Endodermal cell (in vitro differentiated cells): Measurements from ENCODE around the gene FAM149A. TPM values are rescaled to one million over a fixed set of nuclear protein-coding genes. Genes with fewer than 3 reads are reported as not detected.

Source experiments
- DNase-seq: peaks from one replicate; pipeline ENCODE4 v3.0.0-alpha.2; 2017
- H3K27ac ChIP-seq: 2 replicates; pipeline ENCODE4 v1.5.1; 2013; ENCODE audit warnings: mild to moderate bottlenecking, low read depth, low read length, moderate library complexity
- H3K27me3 ChIP-seq: 2 replicates; pipeline ENCODE4 v1.6.1; 2013; ENCODE audit warnings: mild to moderate bottlenecking, low read length, moderate library complexity; ENCODE audit not compliant: insufficient read depth, control insufficient read depth, poor library complexity, severe bottlenecking
- H3K36me3 ChIP-seq: 2 replicates; pipeline ENCODE4 v1.7.0; 2013; ENCODE audit warnings: mild to moderate bottlenecking, low read length, moderate library complexity; ENCODE audit not compliant: control insufficient read depth, insufficient read depth
- H3K4me1 ChIP-seq: one replicate; pipeline ENCODE4 v1.7.0; 2013; ENCODE audit warnings: low read length; ENCODE audit not compliant: control insufficient read depth, insufficient read depth
- H3K4me3 ChIP-seq: 2 replicates; pipeline ENCODE4 v1.5.1; 2013; ENCODE audit warnings: mild to moderate bottlenecking, low read length, moderate library complexity
- H3K9ac ChIP-seq: 2 replicates; pipeline ENCODE4 v1.6.1; 2013; ENCODE audit warnings: mild to moderate bottlenecking, low read length, moderate library complexity; ENCODE audit not compliant: poor library complexity, severe bottlenecking; ENCODE audit errors: extremely low read depth
- H3K9me3 ChIP-seq: 2 replicates; pipeline ENCODE4 v1.6.1; 2013; ENCODE audit warnings: mild to moderate bottlenecking, low read length, moderate library complexity; ENCODE audit not compliant: control insufficient read depth
- H3K27ac Mint-ChIP-seq: 2 replicates; pipeline ENCODE4 v1.8.0; 2020; ENCODE audit warnings: mixed read lengths
- H3K27me3 Mint-ChIP-seq: 2 replicates; pipeline ENCODE4 v1.8.0; 2021; ENCODE audit warnings: mild to moderate bottlenecking, mixed read lengths; ENCODE audit not compliant: insufficient read depth
- H3K36me3 Mint-ChIP-seq: 2 replicates; pipeline ENCODE4 v1.8.0; 2020; ENCODE audit warnings: low read depth, mixed read lengths
- H3K4me1 Mint-ChIP-seq: 2 replicates; pipeline ENCODE4 v1.8.0; 2020; ENCODE audit warnings: mixed read lengths
- H3K4me3 Mint-ChIP-seq: 2 replicates; pipeline ENCODE4 v1.8.0; 2020; ENCODE audit warnings: mild to moderate bottlenecking, moderate library complexity, mixed read lengths
- H3K9me3 Mint-ChIP-seq: 2 replicates; pipeline ENCODE4 v1.8.0; 2020; ENCODE audit warnings: mild to moderate bottlenecking, mixed read lengths
- WGBS, 2 experiments: methylation state at CpG; one replicate each; pipeline versions ENCODE4 v1.1.5 to v1.1.7; 2013; ENCODE audit warnings: missing lambda C conversion rate in 2 of 2, mixed read lengths in 1 of 2; ENCODE audit not compliant: insufficient coverage in 1 of 2, insufficient read length in 1 of 2; 5-methylcytosine and 5-hydroxymethylcytosine counted together
- total RNA-seq, 2 donors: library from RNA; stranded (reverse); fragmentation: NEBNext Ultra II Directional in 1 of 2; extraction: Animal tissue kit (Norgen Biotek cat#: 25700) in 1 of 2; gene quantifications; 2 replicates in 1 of 2; 3 replicates in 1 of 2; pipeline ENCODE4 v1.2.1, GENCODE V29; 2021
- TF ChIP-seq, protein P1 (sequence below): fragments of 200-600 bp; sonication (generic); conservative IDR thresholded peaks from 2 replicates; pipeline ENCODE4 v1.5.0; 2021; ENCODE audit warnings: antibody characterized with exemption, mild to moderate bottlenecking

FAM149A gene
- total RNA-seq, 2 donors from 2014 or later = 2.4 to 3.3 TPM

DNA sequence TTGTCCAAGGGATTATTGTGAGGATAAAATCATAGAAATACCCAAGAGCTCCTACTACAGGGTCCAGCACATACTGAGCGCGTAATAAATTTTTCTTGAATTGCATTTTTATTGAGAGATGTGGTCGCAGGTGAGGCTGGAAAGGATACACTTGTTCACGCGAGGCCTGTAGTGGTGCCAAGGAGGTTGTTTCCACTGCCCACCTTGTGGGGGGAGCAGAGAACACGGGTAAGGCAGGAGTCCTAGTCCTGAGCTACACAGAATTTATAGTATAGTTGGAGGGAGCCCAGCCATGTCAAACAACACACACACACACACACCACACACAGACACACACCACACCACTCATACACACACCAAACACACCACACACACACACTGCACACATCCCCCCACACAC is 55.1 kb downstream of the FAM149A start:
- Histone ChIP-seq H3K4me3 (no peak overlapping the region), H3K27me3 (no peaks in the 10 kb centered on the region), H3K9ac (no peak overlapping the region), H3K36me3 (no peaks in the 10 kb centered on the region), H3K9me3 (no peaks in the 10 kb centered on the region), H3K4me1 (peaks cover 12% of the 10 kb centered on the region), H3K27ac (no peak overlapping the region)
- no peak for DNase-seq
- 95 to 100% methylated on average over 1 to 6 of the region's 6 CpGs for WGBS, 2 experiments
- Mint-ChIP-seq H3K27ac (no peak overlapping the region), H3K4me3 (no peak overlapping the region), H3K4me1 (peaks cover 13% of the 10 kb centered on the region), H3K9me3 (no peaks in the 10 kb centered on the region), H3K27me3 (no peaks in the 10 kb centered on the region), H3K36me3 (peaks cover 4% of the 10 kb centered on the region)
- TF ChIP-seq, protein P1, sequence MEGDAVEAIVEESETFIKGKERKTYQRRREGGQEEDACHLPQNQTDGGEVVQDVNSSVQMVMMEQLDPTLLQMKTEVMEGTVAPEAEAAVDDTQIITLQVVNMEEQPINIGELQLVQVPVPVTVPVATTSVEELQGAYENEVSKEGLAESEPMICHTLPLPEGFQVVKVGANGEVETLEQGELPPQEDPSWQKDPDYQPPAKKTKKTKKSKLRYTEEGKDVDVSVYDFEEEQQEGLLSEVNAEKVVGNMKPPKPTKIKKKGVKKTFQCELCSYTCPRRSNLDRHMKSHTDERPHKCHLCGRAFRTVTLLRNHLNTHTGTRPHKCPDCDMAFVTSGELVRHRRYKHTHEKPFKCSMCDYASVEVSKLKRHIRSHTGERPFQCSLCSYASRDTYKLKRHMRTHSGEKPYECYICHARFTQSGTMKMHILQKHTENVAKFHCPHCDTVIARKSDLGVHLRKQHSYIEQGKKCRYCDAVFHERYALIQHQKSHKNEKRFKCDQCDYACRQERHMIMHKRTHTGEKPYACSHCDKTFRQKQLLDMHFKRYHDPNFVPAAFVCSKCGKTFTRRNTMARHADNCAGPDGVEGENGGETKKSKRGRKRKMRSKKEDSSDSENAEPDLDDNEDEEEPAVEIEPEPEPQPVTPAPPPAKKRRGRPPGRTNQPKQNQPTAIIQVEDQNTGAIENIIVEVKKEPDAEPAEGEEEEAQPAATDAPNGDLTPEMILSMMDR = no peak

- H3K9me3 Mint-ChIP-seq = no peaks in the 10 kb centered on the region
- no peaks in the 10 kb centered on the region for H3K9me3 ChIP-seq
- no peak overlapping the region for H3K9ac ChIP-seq
- H3K27ac ChIP-seq = no peak overlapping the region
- no peak overlapping the region for H3K4me3 Mint-ChIP-seq
- TF ChIP-seq, protein P1 = no peak
- H3K4me3 ChIP-seq = no peak overlapping the region
- no peaks in the 10 kb centered on the region for H3K27me3 ChIP-seq
- DNase-seq = no peak
- H3K36me3 ChIP-seq = no peaks in the 10 kb centered on the region
- H3K27ac Mint-ChIP-seq = no peak overlapping the region
- H3K4me1 Mint-ChIP-seq = peaks cover 28% of the 10 kb centered on the region
- WGBS, 2 experiments = 89 to 94% methylated on average over 4 to 6 of the region's 6 CpGs
- H3K4me1 ChIP-seq = peaks cover 19% of the 10 kb centered on the region
- H3K27me3 Mint-ChIP-seq = peaks cover 3% of the 10 kb centered on the region
- no peaks in the 10 kb centered on the region for H3K36me3 Mint-ChIP-seq
Measured at GRCh38 chr4:186161138-186161537, 56.6 kb downstream of the FAM149A start.

- H3K4me1 Mint-ChIP-seq = peaks cover 34% of the 10 kb centered on the region
- H3K27ac ChIP-seq = no peak overlapping the region
- no peaks in the 10 kb centered on the region for H3K36me3 ChIP-seq
- peaks cover 23% of the 10 kb centered on the region for H3K4me1 ChIP-seq
- no peaks in the 10 kb centered on the region for H3K36me3 Mint-ChIP-seq
- no peaks in the 10 kb centered on the region for H3K9me3 Mint-ChIP-seq
- H3K9me3 ChIP-seq = no peaks in the 10 kb centered on the region
- no peak overlapping the region for H3K4me3 ChIP-seq
- whole genome bisulfite sequencing, 2 experiments = 91 to 95% methylated on average over 13 to 15 of the region's 15 CpGs
- H3K27me3 ChIP-seq = no peaks in the 10 kb centered on the region
- TF ChIP-seq, protein P1 = no peak
- no peak overlapping the region for H3K27ac Mint-ChIP-seq
- no peak overlapping the region for H3K4me3 Mint-ChIP-seq
- no peak overlapping the region for H3K9ac ChIP-seq
- DNase-seq = no peak
- H3K27me3 Mint-ChIP-seq = peaks cover 3% of the 10 kb centered on the region
Measured at GRCh38 chr4:186166852-186167512, 62.5 kb downstream of the FAM149A start.
